Astrocyte (in vitro differentiated cells and primary cell): ENCODE results near the gene CPE.

ENCODE experiments used
- CTCF ChIP-seq: IDR thresholded peaks from 2 replicates; pipeline ENCODE4 v1.5.1; 2011; ENCODE audit warnings: low read depth, mild to moderate bottlenecking, inconsistent platforms, low read length, moderate library complexity; ENCODE audit not compliant: insufficient read depth
- EZH2 ChIP-seq: IDR thresholded peaks from 2 replicates; pipeline ENCODE4 v1.6.1; 2012; ENCODE audit warnings: mild to moderate bottlenecking, low read length, inconsistent platforms; ENCODE audit not compliant: insufficient read depth

GRCh38 chr4:165331823-165332222, 47.0 kb upstream of the CPE start:
- TF ChIP-seq CTCF (no peak), EZH2 (no peak)
